Measurements from ENCODE around the gene CEACAM6. TPM values are rescaled to one million over a fixed set of nuclear protein-coding genes. Genes with fewer than 3 reads are reported as not detected.

The CEACAM6 gene
- total RNA-seq, 4 donors from 2014 or later, result 0.19 TPM; not detected in 3

GRCh38 chr19:41796901-41797300 lies 41.6 kb downstream of the CEACAM6 start:
- TF ChIP-seq CTCF (IDR thresholded peaks at IDR 0.05), result no peak
- ATAC-seq (ENCODE audit: low FRiP score) (no peak), DNase-seq (ENCODE audit: low spot score) (no peak)

DNA sequence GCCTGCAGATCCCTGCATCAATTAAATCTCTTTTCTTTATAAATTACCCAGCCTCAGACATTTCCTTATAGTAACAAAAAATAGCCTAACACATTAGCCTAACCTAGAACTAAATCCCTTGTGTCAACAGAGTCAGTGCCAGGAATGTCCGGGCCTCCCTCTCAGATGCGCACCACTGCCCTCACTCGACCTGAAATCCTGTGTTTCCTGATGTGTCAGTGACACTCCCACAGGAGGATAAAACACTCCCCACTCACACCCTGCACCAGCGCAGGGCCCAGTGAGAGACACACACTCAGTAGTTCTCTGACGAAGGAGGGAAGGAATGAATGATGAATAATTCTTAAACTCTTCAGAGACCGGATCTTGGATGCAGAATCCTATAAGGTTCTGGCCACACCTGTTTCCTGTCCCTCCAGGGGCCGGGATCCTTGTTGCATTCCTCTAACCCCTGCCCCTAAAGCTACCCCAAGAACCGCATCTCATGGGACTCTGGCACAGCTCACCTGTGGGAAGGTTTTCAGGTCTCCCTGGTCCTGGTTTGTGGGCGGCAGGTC lies 44.2 kb downstream of the CEACAM6 start:
- TF ChIP-seq CTCF (IDR thresholded peaks at IDR 0.05), result no peak
- no peak for DNase-seq (ENCODE audit: low spot score)
- ATAC-seq (ENCODE audit: low FRiP score), result no peak

- no peak for TF ChIP-seq CTCF (IDR thresholded peaks at IDR 0.05)
- ATAC-seq (ENCODE audit: low FRiP score) (no peak), DNase-seq (ENCODE audit: low spot score) (no peak)
Measured at GRCh38 chr19:41801031-41801430, 45.7 kb downstream of the CEACAM6 start.

- no peak for TF ChIP-seq CTCF (IDR thresholded peaks at IDR 0.05)
- ATAC-seq (ENCODE audit: low FRiP score) (no peak), DNase-seq (ENCODE audit: low spot score) (no peak)
Measured at GRCh38 chr19:41801792-41802211, 46.5 kb downstream of the CEACAM6 start.

GRCh38 chr19:41802770-41803169 lies 47.4 kb downstream of the CEACAM6 start:
- DNase-seq (ENCODE audit: low spot score) (no peak), ATAC-seq (ENCODE audit: low FRiP score) (no peak)
- TF ChIP-seq CTCF (IDR thresholded peaks at IDR 0.05), result no peak

DNA sequence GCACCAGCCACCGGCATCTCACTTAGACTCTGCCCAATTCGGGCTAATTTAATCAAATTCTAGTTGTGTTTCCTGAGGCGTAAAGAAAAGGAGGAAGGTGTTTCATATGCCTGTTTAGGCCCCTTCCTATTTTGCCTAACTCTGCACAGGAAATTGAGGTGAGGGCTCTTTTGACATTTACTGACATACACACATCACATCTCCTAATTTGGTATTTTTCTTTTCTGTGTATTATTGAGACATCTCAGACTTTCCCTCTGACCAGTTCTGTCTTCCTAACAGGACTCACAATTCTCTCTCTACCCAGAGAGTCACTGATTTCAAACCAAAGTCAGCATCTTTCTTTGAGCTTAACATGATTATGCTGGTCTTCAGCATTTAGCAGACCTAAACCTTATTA lies 49.0 kb downstream of the CEACAM6 start:
- ATAC-seq (ENCODE audit: low FRiP score) (no peak), DNase-seq (ENCODE audit: low spot score) (no peak)
- TF ChIP-seq CTCF (IDR thresholded peaks at IDR 0.05), result no peak

GRCh38 chr19:41807176-41807575 lies 51.8 kb downstream of the CEACAM6 start:
- DNase-seq (ENCODE audit: low spot score) (no peak), ATAC-seq (ENCODE audit: low FRiP score) (no peak)
- TF ChIP-seq CTCF (IDR thresholded peaks at IDR 0.05), result no peak
